HG03039 (cell line): Measurements from ENCODE around the gene VPS13D.

Source experiments
- ATAC-seq: cut with Tn5 transposase; IDR thresholded peaks from one replicate; pipeline ENCODE4 v1.9.1; 2021; ENCODE audit warnings: mild to moderate bottlenecking, moderate library complexity; ENCODE audit not compliant: unreplicated experiment

VPS13D gene

DNA sequence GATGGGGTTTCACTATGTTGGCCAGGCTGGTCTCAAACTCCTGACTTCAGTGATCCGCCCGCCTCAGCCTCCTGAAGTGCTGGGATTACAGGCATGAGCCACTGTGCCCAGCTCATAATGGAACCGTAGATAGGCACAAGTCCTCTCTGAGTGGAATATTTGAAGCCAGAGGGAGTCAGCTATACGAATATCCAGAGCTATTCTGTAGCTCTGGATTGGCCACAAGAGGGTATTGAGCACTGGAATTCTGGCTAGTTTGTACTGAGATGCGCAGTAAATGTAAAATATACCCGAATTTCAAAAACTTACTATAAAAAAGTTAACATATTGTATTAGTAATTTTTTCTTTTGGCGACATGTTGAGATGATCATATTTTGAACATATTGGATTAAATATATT is 851 bp upstream of the VPS13D start:
- no peak for ATAC-seq

- no peak for ATAC-seq
Observed at GRCh38 chr1:12229386-12229834, 420 bp upstream of the VPS13D start.

GRCh38 chr1:12230549-12231275 is 882 bp downstream of the VPS13D start:
- no peak for ATAC-seq

DNA sequence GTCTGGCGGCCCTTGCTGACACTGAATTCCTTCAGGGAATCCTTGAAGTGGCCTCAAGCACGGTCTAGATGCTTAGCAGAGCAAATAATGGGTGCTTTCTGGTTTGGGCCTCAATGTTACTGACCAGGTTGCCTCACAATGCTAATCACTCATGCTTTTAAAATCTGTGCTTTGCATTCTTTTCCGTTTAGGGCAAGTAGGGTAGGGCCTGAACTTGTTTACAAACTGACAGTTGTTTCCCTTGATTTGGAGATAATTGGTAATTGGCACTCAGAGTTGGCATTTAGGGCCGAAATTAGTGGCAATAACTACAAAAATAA is 1.4 kb downstream of the VPS13D start:
- ATAC-seq, result no peak

- no peak for ATAC-seq
Observed at GRCh38 chr1:12232221-12232620, 2.4 kb downstream of the VPS13D start.

- no peak for ATAC-seq
Observed at GRCh38 chr1:12244078-12244477, 14.2 kb downstream of the VPS13D start.

DNA sequence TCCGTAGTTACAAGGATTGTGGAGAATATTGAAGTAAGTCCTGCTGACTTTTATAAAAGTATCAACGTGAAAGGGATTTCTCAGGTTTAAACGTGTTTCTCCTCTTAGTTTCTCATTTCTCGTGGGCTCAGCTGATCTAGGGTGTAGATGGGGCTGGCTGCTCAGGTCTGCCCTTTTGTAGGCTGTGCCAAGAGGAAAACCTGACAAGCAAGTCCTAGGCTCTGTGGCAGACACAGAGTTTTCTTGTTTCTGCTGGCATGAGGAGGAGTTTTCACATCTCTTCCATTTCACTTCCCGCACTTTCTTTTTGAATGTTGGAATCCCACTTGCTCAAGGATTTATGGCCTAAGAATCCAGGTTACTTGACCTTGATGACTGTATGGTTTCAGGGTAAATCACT is 14.8 kb downstream of the VPS13D start:
- no peak for ATAC-seq

DNA sequence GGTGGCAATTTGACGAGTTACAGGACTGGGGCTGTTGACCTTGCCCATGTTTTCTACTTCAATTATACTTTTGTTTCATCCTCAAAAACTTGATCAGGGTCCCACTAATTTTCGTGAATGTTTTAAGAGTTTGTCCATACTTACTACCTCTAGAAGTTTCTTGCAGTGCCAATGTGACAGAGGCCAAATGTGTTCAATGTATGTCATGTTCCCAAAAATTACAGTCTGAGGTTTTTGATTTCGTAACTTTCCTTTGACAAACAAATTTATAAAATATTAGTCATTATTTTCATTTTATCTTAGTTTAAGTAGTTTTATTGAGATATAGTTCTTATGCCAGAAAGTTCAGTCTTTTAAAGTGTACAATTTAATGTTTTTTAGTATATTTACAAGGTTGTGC is 15.3 kb downstream of the VPS13D start:
- no peak for ATAC-seq

DNA sequence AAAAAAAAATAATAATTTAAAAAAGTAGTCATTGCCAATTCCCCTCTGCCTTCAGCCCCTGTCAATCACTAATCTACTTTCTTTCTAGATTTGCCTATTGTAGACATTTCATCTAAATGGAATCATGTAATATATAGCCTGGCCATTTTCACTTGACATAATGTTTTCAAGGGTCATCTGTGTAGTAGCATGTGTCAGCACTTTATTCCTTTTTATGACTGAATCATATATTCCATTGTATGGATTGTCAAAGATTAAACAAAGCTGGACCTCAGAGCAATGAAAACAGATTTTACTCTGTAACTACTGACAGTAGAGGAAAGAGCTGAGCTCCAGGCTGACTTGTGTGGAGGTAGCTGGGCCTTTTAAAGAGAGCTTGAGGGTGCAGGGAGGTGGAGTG is 15.9 kb downstream of the VPS13D start:
- no peak for ATAC-seq

GRCh38 chr1:12246584-12246983 is 16.8 kb downstream of the VPS13D start:
- no peak for ATAC-seq

DNA sequence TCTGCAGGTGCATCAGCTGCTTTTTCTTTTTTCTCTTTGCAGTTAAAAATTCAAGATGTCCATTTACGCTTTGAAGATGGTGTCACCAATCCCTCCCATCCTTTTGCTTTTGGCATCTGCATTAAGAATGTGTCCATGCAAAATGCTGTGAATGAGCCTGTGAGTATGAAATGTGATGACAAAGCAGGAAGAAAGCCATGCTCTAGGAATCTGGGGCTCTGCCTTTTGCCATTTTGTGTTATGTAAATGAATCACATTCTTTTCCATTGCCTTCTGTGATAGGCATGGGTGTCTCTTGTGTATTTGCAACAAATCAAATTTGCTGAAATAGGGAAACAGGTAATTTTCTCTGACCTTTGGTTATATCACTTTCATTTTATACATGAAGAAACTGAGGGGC is 19.4 kb downstream of the VPS13D start:
- no peak for ATAC-seq

- no peak for ATAC-seq
Observed at GRCh38 chr1:12249748-12250147, 19.9 kb downstream of the VPS13D start.

GRCh38 chr1:12251442-12251841 is 21.6 kb downstream of the VPS13D start:
- ATAC-seq, result no peak

- ATAC-seq, result no peak
Observed at GRCh38 chr1:12255913-12256312, 26.1 kb downstream of the VPS13D start.

DNA sequence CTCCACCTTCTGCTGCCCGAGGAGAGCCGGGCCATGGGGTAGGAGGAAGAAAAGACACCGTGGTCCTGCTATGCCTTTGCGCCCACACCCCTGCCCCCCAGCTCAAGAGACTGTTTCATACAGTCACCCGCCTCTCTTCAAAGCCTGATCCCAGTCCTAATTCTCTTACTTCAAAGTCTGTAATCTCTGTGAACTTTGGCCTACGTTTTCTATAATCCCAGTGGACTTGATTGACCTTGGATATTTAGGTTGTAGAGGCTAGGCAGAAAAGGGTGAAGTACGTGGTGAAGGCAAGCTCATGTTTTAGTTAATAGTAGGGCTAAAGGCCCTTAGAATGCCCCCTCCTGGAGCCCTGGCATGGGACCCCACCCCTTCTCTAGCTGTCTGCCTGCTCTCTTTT is 28.4 kb downstream of the VPS13D start:
- no peak for ATAC-seq

DNA sequence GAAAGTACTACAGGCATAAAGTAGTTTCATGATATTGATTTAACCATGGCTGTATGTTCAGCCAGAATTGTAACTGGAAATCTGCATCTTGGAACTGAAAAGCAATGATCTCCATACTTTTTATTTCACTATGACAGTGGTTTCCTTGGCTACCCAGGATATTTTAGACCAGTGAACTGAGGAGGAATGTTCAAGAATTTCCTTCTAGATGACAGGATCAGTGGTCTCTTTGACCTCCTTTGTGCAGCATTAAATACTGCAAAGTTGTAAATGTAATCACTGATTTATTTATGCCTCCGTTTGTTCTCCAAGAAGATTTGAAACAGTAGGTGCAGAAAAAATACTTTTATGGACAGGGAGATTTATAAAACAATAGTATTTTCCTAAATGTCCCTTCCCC is 39.5 kb downstream of the VPS13D start:
- no peak for ATAC-seq

GRCh38 chr1:12271033-12271432 is 41.2 kb downstream of the VPS13D start:
- no peak for ATAC-seq

DNA sequence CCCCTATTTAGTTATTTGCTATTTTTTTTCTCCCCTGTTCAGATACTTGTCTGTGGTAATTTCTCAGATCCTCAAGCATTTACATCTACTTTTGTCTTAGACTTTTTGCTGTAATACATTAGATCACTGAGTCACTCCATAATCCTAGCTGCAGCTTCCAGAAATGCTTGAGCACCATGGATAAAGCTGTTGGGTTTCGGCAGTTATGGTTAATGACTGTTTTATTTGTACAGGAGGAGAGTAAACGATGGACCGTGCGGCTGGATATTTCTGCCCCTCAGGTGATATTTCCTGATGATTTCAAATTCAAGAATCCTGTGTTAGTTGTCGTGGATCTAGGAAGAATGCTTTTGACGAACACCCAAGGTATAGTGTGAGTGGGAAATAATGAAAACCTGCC is 42.9 kb downstream of the VPS13D start:
- ATAC-seq, result no peak

DNA sequence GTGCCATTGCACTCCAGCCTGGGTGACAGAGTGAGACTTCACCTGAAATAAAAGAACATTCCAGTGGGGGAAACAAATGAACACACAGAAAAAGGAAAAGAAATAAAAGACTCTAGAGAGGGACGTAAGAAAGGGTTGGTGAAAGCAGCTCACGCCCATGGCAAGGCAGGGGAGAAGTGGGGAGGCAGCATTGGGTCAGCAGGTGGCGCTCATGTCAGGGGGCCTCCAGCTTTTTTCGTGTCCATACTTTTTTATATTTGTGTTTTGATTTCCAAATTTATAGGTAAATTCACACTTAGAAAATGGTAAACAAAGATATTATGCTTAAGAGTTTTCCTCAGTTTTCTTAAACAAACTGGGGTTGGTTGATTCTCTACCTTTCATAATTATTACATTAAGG is 45.5 kb downstream of the VPS13D start:
- ATAC-seq, result no peak

- no peak for ATAC-seq
Observed at GRCh38 chr1:12276225-12276624, 46.4 kb downstream of the VPS13D start.

DNA sequence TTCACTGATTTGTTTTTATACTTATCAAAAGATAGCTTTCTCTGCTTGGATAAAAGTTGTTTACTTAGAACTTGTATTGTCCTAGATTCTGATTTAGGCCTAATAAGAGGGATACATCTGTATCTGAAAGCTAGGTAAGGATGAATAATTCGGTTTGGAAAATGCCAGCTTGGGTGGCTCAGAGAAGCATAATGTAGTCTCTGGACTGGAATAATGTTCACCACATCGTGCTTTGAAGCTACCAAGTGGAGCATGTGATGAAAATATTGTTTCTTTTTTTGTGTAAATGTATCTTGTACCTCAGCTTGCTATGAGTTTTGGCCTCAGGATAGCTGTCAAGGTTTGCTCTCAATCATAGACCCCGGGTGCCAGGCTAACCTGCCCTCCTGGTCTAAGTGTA is 49.2 kb downstream of the VPS13D start:
- no peak for ATAC-seq

DNA sequence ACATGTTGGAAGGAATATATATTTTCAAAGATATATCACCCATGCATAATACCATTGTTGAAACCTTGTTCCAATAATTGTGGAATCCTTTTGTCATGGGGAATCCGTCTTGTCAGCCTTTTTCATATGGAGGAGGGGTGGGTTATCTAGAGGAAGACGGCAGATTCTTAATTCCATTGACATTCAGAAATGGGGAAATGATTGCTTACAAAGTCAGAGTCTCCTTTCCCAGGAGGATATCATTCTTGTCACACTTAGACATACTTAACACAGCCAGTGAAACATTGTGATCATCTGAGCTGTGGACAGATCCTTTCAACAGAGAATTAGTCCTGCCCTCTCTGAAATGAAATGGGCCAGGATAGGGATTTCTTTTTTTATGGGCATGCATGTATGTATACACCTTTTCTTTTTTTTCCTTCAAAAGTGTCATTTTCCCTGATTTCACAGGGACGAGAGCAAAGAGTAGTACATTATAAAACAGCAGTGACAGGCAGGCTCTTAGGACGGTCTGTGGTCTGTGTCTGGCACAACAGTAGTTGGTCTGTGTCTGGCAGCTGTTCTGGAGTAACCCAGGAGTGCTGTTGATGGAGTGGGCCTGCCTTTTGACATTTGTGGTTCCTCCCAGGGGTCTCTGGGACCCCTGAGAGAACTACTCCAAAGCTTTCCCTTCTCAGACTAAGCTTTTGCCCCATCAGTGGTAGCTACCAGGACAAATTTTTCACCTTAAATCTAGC is 50.1 kb downstream of the VPS13D start:
- no peak for ATAC-seq

DNA sequence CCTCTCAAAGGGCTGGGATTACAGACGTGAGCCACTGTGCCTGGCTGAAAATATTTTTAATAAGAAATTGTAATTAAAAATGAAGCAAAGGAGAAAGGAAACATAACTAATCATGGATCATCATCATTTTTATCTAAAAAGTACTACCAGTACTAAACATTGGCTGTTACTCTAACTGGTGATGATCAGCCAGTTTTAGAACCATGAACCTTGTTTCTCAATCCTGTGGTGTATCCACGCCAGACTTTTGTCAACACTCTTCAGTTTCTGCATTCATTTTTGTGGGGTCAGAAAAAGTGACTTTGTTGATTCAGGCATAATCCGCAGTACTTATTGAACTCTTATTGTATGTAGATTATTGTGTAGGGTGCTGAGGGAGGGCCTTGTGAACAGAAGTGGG is 52.3 kb downstream of the VPS13D start:
- ATAC-seq, result no peak
